ENCODE results near the gene ACOT11.
"Not testable (repeated sequence)": the region's sequence is repeated elsewhere in the genome, so short reads cannot be mapped to it uniquely, and the experiment has no call there.

Gene ACOT11

DNA sequence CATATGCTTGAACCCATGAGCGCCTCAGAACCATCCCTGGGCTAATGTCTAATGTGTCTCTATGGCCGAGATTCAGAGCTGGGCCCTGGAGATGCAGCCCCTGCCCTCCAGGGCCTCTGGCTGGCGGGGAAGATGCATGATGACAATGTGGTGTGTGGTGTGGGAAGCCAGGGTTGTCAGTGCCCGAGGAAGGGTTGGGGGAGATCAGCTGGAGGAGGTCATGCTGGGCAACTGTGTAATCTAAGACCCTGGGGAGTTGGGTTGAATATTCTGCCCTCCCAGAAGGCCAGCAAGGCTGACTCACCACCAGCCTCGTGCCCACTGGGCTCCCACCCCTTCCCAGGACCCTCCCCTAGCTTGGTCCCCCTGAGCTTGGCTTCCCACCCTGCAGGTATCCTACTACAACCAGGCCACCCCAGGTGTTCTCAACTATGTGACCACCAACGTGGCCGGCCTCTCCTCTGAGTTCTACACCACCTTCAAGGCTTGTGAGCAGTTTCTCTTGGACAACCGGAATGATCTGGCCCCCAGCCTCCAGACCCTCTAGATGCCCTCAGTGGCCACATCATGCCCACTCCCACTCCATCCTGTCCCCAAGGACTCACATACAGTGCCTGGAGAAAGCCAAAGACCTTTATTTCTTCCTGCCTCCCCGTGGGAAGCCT is 60.7 kb downstream of the ACOT11 start:
- no peak for DNase-seq (ENCODE audit: low read depth)

DNA sequence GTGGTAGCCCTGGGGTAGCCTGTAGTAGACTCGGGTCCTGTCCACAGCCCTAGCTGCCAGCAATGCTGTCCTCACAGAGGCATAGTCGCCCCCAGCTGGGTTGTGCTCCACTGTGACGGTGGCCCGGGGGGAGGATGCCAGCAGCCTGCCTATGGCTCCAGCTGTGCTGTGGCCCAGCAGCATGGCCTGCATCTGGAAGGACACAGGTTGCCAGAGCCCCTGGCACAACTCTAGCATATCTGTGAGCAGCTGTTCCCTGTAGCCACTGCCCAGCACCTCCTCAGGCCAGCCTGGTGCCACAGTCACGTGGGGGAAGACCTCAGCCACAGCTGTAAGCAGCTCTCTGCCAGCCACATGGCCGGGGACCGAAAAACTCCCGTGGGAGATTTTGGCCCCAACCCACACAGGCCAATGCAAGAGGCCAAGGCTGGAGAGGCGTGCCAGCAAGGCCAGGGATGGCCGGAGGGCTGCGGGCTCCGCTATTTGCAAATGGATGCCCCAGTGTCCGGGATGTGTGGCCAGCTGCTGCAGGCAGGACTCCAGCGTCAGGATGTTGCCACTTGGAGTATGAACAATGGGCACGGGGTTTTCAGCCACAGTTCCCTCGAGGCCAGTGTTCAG is 61.4 kb downstream of the ACOT11 start:
- no peak for DNase-seq (ENCODE audit: low read depth)

DNA sequence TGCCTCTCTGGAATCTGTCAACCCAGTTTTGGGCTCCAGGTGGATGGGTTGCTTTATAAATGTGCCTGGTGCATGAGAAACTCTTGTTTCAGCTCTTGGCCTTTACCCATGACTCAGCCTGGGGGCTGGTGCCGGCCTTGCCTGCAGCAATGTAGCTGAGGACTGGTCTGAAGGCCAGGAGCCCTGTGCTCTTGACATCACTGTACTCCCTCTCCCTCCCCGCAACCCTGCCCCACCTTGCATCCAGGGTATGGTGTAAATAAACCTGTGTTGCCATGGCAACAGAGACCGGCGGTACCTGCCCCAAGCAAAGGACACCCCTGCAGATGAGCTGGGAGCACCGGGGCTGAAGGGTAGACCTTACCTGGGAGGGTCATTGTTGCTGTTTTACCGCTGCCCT is 62.0 kb downstream of the ACOT11 start:
- no peak for DNase-seq (ENCODE audit: low read depth)

DNA sequence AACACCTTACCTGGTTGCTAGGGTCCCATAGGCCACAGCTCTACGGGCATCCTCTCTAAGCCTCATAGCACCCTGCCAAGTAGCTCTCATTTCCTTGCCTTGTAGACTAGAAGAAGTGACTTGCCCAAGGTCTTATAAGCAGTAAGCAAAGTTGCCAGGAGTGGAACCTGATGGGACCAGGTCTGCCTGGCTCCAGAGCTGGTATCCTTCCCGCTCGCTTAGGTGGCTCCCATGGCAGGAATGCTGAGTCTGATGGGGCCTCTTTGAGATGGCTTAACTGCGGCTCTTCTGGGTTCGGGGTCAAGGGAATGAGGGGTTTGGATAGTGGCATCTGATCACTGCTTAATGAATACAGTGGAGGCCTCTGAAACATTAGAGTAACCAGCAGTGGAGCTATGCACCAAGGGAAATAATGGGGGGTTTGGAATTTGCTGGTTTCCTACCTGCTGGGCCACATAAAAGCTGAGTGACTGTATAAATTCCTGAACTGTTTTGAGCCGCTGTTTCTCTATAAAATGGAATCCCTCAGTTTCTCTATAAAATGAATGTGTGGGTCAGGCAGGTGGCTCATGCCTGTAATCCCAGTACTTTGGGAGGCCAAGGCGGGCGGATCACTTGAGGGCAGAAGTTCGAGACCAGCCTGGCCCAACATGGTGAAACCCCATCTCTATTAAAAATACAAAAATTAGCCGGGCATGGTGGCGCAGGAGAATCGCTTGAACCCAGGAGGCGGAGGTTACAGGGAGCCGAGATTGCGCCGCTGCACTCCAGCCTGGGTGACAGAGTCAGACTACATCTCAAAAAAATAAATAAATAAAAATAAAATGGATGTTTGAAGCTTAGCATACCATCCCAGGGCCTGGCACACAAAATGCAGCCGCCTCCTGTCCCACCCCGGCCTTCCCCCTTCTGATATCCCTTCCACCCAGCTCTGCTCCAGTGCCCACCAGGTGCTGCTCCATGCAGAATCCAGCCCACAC is 62.9 kb downstream of the ACOT11 start:
- no peak for DNase-seq (ENCODE audit: low read depth)

DNA sequence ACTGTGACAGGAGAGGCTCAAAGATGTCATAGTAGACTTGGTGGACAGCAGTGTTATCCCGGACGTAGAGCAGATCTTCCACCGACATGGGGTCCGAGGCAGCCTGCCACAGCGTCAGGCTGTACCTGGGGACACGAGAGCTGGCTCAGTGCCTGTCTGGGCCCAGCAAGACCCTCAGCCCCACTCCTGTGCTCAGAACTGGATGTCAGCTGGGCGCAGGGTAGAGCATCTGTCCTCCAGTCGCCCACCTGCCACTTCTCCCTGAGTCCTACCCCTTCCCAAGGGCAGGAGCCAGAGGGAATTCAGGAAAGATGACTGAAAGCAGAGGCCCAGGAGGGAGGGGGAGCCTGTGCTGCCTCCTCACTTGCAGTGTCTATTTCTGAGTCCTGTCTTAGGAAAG is 63.6 kb downstream of the ACOT11 start:
- DNase-seq (ENCODE audit: low read depth): no peak

DNA sequence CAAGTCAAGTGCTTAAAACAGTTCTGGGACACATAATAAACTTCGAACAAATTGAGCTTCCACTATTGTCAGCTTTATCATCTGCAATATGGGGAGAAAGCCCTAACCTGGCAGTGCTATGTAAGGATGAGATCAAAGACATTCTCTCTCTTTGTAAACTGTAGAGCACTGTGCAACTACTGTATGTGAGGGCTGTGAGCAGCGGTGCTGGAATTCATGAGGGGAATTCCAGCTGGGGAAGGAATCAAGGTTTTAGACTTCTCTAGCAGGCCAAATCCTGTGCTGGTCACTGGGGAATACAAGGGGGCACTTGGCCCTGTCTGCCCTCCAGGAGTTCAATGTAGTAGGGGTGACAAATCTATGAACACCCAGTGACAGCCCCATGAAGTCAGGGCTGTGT is 66.0 kb downstream of the ACOT11 start:
- no peak for DNase-seq (ENCODE audit: low read depth)

DNA sequence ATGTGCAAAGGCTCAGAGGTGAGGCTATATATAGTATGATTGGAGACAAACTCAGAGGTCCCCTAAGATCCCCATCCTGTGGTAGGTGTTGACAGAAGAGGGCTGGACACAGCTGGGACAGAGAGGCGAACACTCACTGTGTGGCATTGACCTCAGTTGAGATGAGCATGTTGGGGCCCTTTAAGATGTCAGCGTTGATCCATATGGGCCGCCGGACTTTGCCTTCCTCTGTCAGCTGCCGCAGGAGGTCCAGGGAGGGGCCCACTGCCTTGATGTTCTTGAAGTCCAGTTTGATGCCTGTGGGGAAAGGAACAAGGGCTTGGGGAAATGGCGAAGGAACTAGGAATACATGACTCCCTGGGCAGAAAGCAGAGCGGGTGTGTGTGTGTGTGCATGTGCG is 66.5 kb downstream of the ACOT11 start:
- no peak for DNase-seq (ENCODE audit: low read depth)

DNA sequence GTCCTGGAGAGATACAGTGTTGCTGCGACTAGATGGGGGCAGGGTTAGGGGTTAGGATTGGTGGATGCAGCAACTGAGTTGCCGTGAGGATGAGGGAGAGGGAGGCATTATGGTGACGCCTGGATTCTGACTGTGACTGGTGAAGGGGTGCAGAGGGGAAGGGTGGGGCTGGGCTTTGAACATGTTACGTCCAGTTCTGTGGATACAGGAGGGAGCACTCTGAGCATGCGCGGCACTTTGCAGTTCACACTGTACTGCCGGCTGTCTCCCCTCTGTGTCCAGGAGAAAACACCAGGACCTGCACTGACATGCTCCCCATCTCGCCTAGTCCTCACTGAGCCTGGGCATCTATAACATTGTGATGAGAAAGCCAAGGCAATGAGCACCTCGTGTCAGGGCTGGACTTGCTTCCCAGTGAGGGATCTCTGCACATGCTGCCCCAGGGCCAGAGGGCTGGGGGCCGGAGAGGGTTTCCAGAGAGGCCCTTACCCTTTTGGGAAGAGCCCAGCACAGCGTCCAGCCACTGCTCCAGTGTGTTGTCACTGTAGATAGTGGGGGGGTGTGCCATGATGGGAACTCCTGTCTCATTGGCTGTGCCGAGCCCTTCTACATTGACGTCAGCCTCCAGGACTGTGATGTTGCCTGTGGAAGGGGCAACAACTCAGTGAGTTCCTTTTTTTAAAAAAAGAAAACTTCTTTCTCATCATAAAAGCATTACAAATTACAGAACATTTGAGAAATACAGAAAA is 67.7 kb downstream of the ACOT11 start:
- no peak for DNase-seq (ENCODE audit: low read depth)

DNA sequence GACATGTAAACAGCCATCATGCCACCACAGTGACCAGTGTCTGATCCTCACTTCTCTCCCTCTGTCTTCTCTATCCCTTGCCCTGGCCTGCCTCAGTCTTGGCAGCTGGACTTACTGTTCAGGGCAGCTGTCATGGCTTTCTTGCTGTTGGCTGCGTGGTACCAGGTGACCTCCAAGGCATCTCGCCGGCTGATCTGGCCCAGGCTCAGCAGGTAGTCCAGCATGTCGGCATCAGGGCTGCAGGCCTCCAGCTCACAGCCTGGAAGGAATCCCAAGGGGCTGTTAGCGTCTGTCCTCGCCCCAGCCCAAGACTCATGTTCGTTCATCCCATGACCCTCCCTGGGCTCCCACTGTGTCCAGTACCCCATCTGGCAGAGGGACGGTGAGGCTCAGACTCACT is 71.7 kb downstream of the ACOT11 start:
- no peak for DNase-seq (ENCODE audit: low read depth)

DNA sequence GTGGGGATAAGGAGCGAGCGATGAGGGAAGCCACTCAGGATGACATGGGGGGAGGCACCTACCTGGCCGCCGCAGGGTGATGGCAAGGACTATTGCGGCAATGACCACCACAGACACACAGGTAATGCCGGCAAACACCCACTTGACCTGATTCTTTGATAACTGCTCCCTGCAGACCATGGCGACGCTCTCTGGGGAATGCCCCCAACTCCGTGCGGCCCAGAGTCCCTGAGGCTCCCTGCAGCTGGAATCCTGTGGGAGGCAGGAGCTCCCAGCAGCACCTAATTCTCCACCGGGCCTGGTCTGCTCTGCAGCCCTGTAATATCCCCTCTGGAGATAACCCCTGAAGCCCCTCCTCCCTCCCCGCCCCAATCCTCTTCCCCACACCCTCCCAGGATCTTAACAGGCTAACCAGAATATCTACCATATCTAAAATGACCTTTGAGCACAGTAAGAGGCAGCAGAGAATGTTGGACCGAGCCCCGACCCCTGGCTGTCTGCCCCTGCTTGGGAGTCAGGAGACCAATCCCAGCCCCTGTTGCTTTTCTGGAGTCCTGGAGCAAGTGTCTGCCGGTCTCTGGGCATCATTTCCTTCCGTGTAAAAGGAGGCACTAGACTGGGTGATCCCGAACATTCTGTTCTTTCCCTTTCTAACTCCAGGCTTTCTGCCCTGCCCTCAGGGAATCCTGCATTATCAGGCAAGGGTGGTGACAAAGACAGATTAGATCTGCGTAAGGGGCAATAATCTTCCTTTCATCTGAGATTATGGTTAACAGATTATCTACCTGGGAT is 75.4 kb downstream of the ACOT11 start, which contains the start of gene FAM151A:
Gene FAM151A (minus strand): TSS at position 310 of the 792 bp plus-strand sequence. CDS start 130 bp downstream, at position 180.
- DNase-seq (ENCODE audit: low read depth): no peak

DNA sequence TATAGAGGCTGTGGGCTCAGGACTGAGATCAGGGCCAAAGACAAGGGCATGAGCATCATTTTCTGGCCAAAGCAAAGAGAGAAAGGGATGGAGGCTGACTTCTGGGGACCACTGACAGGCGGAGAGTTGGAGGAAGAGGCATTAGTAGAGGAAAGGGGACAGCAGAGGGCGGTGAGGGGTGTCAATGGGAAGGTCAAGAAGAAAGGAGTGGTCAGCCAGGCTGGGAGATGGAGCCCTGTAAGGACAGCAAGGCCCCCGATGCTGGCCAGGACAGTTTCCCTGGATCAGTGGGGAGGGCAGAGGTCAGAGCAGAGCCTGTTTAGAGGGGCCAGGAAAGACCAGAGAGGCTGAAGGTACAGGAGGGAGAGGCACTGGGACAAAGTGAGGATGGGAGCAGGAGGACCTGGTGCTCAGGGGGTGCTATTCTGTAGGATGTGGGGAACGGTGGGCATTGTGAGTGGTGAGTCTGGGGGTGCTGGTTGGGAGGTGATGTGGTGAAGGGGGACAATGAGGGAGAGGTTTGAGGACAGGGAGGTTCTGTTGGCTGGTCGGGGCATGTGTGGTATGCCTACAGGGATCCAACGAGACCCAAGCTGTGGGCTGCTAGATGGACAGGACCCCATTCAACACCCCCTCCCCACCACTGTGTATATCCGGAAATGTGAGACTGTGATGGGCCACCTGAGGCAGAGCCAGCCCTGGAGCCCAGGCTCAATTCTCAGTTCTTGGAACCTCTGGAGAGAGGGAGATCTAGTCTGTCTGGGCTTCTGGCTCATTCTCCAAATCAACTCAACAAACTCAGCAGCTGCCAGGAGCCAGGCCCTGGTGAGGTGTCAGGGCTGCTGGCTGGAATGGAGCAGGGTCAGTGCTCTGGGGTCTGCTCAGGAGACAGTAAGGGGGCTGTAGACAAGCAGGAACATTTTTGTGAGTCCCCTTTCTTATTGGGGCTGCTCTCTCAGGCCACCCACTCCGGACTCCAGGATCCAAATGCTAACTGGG is 76.7 kb downstream of the ACOT11 start:
- no peak for DNase-seq (ENCODE audit: low read depth)

DNA sequence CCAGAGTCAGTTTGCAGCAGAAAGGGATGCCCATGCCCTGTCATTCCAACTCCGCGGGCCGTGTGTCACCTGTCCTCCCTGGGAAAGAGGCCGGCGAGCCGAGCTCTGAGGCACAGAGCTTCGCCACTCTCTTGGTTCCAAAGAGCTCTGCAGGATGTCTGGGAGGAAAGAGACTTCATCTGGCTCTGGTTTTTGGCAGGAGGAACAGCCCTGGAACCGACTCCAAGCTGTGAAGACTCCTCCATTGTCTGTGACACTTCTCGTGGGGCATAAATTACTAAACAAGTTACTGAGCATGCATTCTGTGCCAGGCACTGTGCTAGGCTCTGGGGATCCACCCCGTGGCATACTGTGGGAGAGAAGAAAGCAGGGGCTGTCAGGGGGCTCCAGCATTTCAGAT is 79.2 kb downstream of the ACOT11 start:
- no peak for DNase-seq (ENCODE audit: low read depth)

DNA sequence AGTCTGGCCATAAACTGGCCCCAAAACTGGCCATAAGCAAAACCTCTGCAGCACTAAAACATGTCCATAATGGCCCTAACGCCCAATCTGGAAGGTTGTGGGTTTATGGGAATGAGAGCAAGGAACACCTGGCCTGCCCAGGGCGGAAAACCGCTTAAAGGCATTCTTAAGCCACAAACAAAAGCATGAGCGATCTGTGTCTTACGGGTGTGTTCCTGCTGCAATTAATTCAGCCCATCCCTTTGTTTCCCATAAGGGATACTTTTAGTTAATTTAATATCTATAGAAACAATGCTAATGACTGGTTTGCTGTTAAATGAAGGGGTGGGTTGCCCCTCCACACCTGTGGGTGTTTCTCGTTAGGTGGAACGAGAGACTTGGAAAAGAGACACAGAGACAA is 87.8 kb downstream of the ACOT11 start:
- not testable (repeated sequence) for DNase-seq (ENCODE audit: low read depth)

DNA sequence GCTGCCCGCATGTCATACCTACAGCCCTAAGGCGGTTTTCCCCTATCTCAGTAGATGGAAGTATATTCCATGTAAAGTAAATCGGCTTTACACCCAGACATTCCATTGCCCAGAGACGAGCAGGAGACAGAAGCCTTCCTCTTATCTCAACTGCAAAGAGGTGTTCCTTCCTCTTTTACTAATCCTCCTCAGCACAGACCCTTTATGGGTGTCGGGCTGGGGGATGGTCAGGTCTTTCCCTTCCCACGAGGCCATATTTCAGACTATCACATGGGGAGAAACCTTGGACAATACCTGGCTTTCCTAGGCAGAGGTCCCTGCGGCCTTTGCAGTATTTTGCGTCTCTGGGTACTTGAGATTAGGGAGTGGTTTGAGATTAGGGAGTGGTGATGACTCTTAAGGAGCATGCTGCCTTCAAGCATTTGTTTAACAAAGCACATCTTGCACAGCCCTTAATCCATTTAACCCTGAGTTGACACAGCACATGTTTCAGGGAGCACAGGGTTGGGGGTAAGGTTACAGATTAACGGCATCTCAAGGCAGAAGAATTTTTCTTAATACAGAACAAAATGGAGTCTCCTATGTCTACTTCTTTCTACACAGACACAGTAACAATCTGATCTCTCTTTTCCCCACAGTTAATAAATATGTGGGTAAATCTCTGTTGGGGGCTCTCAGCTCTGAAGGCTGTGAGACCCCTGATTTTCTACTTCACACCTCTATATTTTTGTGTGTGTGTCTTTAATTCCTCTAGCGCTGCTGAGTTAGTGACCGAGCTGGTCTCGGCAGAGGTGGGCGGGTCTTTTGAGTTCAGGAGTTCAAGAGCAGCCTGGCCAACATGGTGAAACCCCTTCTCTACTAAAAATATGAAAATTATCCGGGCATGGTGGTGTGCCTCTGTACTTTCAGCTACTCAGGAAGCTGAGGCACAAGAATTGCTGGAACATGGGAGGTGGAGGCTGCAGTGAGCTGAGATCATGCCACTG is 88.7 kb downstream of the ACOT11 start:
- not testable (repeated sequence) for DNase-seq (ENCODE audit: low read depth)

DNA sequence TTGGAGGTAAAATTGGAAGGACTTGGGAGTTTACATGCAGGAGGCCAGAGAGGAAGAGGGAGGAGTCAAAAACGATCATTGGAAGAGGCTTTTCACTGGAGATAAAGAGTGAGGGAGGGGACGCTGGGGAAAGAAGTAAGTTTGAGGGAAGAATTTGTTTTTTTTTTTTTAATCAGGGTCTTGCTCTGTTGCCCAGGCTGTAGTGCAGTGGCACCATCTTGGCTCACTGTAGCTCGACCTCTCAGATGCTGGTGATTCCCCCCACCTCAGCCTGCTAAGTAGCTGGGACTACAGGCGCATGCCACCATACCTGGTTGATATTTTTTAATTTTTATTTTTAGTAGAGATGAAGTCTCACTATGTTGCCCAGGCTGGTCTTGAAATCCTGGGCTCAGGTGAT is 92.3 kb downstream of the ACOT11 start:
- DNase-seq (ENCODE audit: low read depth): no peak

DNA sequence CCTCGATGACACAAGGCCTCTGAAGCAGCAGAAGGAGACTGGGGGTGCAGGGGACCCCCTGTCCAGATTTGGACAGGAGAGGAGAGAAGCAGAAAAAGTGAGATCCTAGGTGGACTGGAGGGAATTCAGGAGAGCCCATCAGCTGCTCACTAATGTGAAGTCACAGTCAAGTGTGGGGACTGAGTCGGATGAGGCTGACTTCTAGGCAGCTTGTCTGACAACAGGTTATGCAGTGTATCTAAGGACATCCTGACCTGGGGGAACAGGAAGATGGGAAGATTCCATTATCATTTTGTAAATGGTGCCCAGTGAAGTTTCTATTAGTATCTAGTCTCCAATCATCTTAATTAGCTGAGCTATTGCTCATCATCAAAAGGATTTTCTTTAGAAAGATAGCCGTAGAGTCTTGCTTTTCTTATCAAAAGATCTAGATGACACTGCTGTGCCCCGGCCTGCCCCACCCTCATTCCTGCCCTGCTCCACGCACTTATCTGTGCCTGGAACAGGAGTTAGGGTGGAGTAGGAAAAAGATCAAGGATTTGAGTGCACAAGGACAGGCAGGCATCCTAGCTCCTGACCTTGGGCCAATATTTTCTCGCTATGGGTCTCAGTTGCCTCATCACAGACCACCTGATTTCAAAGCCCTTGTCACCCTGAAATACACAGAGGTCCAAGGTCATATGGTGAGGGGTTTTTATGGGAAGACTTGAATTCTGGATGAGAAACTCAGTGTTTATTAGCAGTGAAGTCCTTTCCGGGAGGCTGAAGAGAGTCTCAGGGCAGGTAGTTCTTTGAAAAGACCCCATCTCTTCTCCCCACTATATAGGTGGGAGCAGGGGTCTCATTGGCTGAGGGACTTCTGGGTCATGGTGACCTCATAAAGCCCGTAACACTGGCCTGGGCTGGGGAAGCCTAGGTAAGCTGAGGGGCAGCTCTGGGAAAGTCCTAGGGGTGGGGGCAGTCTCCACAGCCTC is 93.1 kb downstream of the ACOT11 start, which contains the start of gene MROH7:
Gene MROH7 (plus strand): TSS at position 924 of the 974 bp plus-strand sequence. CDS start 11,141 bp downstream, outside the sequence.
- no peak for DNase-seq (ENCODE audit: low read depth)

DNA sequence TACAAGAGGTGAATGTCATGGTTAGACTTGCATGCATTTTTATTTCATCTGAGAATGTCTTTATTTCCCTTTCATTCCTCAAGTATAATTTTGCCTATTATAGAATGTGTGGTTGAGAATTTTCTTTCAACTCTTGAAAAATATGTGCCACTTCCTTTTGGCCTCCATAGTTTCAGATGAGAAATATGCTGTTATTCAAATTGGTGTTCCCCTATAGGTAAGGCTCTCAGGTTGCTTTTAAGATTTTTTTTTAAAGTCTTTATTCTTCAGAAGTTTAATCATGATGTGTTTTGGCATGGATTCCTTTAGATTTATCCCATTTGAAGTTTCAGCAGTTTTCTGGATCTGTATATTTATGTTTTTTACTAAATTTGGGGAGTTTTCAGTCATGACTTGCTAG is 95.7 kb downstream of the ACOT11 start:
- no peak for DNase-seq (ENCODE audit: low read depth)

All from T-helper 22 cell (primary cell).